K562 (cell line): ENCODE measurements around the gene WDR70. TPM values are rescaled to one million over a fixed set of nuclear protein-coding genes. Genes with fewer than 3 reads are reported as not detected.

Experiments used
- ATAC-seq: fragments of 200-7000 bp; cut with Tn5 transposase; 3 replicates; pipeline ENCODE4 v1.9.1; 2020; ENCODE audit warnings: moderate library complexity
- BruUV-seq: library from RNA; stranded (reverse); fragments of 400-500 nt; replicated peaks from 2 replicates; lab custom pipeline; 2021; lab: Mats Ljungman, UMichigan
- CTCF ChIA-PET: fragments of 300-600 bp; formaldehyde crosslinking; extraction: SDS; loops from one replicate; lab custom pipeline; 2021; ENCODE audit warnings: low intra/inter-chr PET ratio; lab: Yijun Ruan, JAX
- POLR2A ChIA-PET: fragments of 300-600, 350-650 bp; sonication (Branson Sonifier 250); formaldehyde crosslinking; extraction: SDS; loops from one replicate; lab custom pipeline; 2021; ENCODE audit warnings: antibody characterized with exemption, inconsistent platforms; lab: Yijun Ruan, JAX
- DNase-seq, 4 experiments: peaks; one replicate each; pipeline versions ENCODE4 v3.0.0 to v3.0.0-alpha.2; 2011 to 2018; ENCODE audit warnings: low spot score in 3 of 4, mixed read lengths in 3 of 4; ENCODE audit errors: extremely low read depth in 1 of 4
- FAIRE-seq: peaks from 2 replicates; lab custom pipeline; 2011; peaks lifted over from hg19 to GRCh38; lab: Jason Lieb, UNC
- H2AFZ ChIP-seq: 2 replicates; pipeline ENCODE4 v1.6.0; 2011; ENCODE audit warnings: low read depth, low read length, control low read depth, inconsistent platforms
- H3K27ac ChIP-seq: fragments of 200-600 bp; 3 replicates; pipeline ENCODE4 v1.8.0; 2011; ENCODE audit warnings: low read depth, mild to moderate bottlenecking, control low read depth, inconsistent platforms, low read length, moderate library complexity, mixed read lengths; ENCODE audit errors: extremely low read depth
- H3K27me3 ChIP-seq, 2 experiments: fragments of 300-600 bp in 1 of 2; 2 replicates in 1 of 2; 3 replicates in 1 of 2; pipeline versions ENCODE4 v1.6.0 to v1.8.0; 2011; ENCODE audit warnings: inconsistent platforms in 2 of 2, low read length in 2 of 2, mild to moderate bottlenecking in 1 of 2, mixed read lengths in 1 of 2, moderate library complexity in 1 of 2; ENCODE audit not compliant: control insufficient read depth in 2 of 2, insufficient read depth in 2 of 2
- H3K36me3 ChIP-seq: fragments of 300-600 bp; 3 replicates; pipeline ENCODE4 v1.8.0; 2011; ENCODE audit warnings: mild to moderate bottlenecking, low read length, inconsistent platforms; ENCODE audit not compliant: control insufficient read depth, insufficient read depth
- H3K4me1 ChIP-seq, 2 experiments: fragments of 200-600 bp in 1 of 2; replicated peaks in 1 of 2; 2 replicates in 1 of 2; 3 replicates in 1 of 2; pipeline versions ENCODE4 v1.5.1 to v1.8.0; 2011; ENCODE audit warnings: inconsistent platforms in 2 of 2, low read length in 2 of 2, mild to moderate bottlenecking in 1 of 2, mixed read lengths in 1 of 2, moderate library complexity in 1 of 2; ENCODE audit not compliant: control insufficient read depth in 2 of 2, insufficient read depth in 2 of 2
- H3K4me2 ChIP-seq: 2 replicates; pipeline ENCODE4 v1.6.1; 2011; ENCODE audit warnings: low read length, control low read depth, inconsistent platforms, mixed read lengths; ENCODE audit not compliant: insufficient read depth
- H3K4me3 ChIP-seq: fragments of 200-600 bp; sonication (generic), shearing (Covaris generic); 2 replicates; pipeline ENCODE4 v1.5.1; 2016; ENCODE audit warnings: control low read depth, inconsistent platforms
- H3K79me2 ChIP-seq: fragments of 200-600 bp; 3 replicates; pipeline ENCODE4 v1.8.0; 2011; ENCODE audit warnings: low read length, inconsistent platforms; ENCODE audit not compliant: control insufficient read depth, insufficient read depth
- H3K9ac ChIP-seq, 2 experiments: 2 replicates each; pipeline versions ENCODE4 v1.6.0 to v1.6.1; 2011; ENCODE audit warnings: low read depth in 2 of 2, low read length in 2 of 2, control low read depth in 1 of 2, inconsistent platforms in 1 of 2, mild to moderate bottlenecking in 1 of 2, mixed read lengths in 1 of 2; ENCODE audit not compliant: insufficient read depth in 1 of 2
- H3K9me1 ChIP-seq: one replicate; pipeline ENCODE4 v1.6.0; 2011; ENCODE audit warnings: inconsistent platforms, mild to moderate bottlenecking, low read length, moderate library complexity; ENCODE audit not compliant: control insufficient read depth, insufficient read depth
- H3K9me3 ChIP-seq: replicated peaks from 2 replicates; pipeline ENCODE4 v1.5.1; 2011; ENCODE audit warnings: low read depth, low read length, inconsistent platforms; ENCODE audit not compliant: control insufficient read depth, insufficient read depth
- H4K20me1 ChIP-seq: replicated peaks from 2 replicates; pipeline ENCODE4 v1.6.1; 2011; ENCODE audit warnings: low read length, inconsistent platforms, mixed read lengths; ENCODE audit not compliant: control insufficient read depth, insufficient read depth
- BCOR ChIP-seq: fragments of 450-650 bp; IDR thresholded peaks from 2 replicates; pipeline ENCODE4 v1.6.1; 2016
- BRD9 ChIP-seq: fragments of 450-650 bp; IDR thresholded peaks from 2 replicates; pipeline ENCODE4 v1.6.1; 2018; ENCODE audit warnings: low read depth; ENCODE audit not compliant: partially characterized antibody
- CREM ChIP-seq: IDR thresholded peaks from 2 replicates; pipeline ENCODE4 v1.6.1; 2014; ENCODE audit warnings: antibody characterized with exemption, low read depth
- DMBX1 ChIP-seq: fragments of 250-450 bp; sonication (Bioruptor Pico); IDR thresholded peaks from 2 replicates; pipeline ENCODE4 v1.8.0; 2022; ENCODE audit warnings: inconsistent platforms, mild to moderate bottlenecking, moderate library complexity, borderline replicate concordance
- EGR1 ChIP-seq: fragments of 450-650 bp; conservative IDR thresholded peaks from 2 replicates; pipeline ENCODE4 v1.6.1; 2017; ENCODE audit warnings: mild to moderate bottlenecking
- ETV1 ChIP-seq: fragments of 450-650 bp; conservative IDR thresholded peaks from 2 replicates; pipeline ENCODE4 v1.6.1; 2016; ENCODE audit warnings: missing genetic modification characterization, control low read depth, low read depth, missing compliant biosample characterization
- FIP1L1 ChIP-seq: fragments of 200-400 bp; formaldehyde crosslinking; IDR thresholded peaks from 2 replicates; pipeline ENCODE4 v1.6.1; 2018; ENCODE audit warnings: mild to moderate bottlenecking, low read depth, low read length; ENCODE audit not compliant: poor library complexity, severe bottlenecking
- FOXA1 ChIP-seq: fragments of 450-650 bp; IDR thresholded peaks from 2 replicates; pipeline ENCODE4 v1.6.1; 2016; ENCODE audit warnings: mild to moderate bottlenecking, borderline replicate concordance
- HNRNPLL ChIP-seq: fragments of 200-400 bp; formaldehyde crosslinking; IDR thresholded peaks from 2 replicates; pipeline ENCODE4 v1.6.1; 2017; ENCODE audit warnings: low read length, low read depth, mild to moderate bottlenecking; ENCODE audit not compliant: poor library complexity, severe bottlenecking
- MBD2 ChIP-seq: sonication (generic); IDR thresholded peaks from 2 replicates; pipeline ENCODE4 v1.6.1; 2016; ENCODE audit warnings: low read depth, borderline replicate concordance
- MCM5 ChIP-seq: fragments of 450-650 bp; IDR thresholded peaks from 2 replicates; pipeline ENCODE4 v1.6.1; 2016; ENCODE audit warnings: low read depth
- TBP ChIP-seq: optimal IDR thresholded peaks from 2 replicates; pipeline ENCODE3; 2011; ENCODE audit warnings: low read depth, low read length, improper control_type of control experiment
- TEAD1 ChIP-seq, 2 experiments: fragments of 450-650 bp in 1 of 2; sonication (generic) in 1 of 2; formaldehyde crosslinking; IDR thresholded peaks; 2 replicates each; pipeline versions ENCODE4 v1.4.0 to v1.8.0; 2020 to 2022; ENCODE audit warnings: mild to moderate bottlenecking in 2 of 2, missing genetic modification reagents in 1 of 2
- ZNF253 ChIP-seq: fragments of 250-450 bp; sonication (Bioruptor Pico); conservative IDR thresholded peaks from 2 replicates; pipeline ENCODE4 v1.6.1; 2021; ENCODE audit warnings: mild to moderate bottlenecking
- in situ Hi-C: fragments of 300-500 bp; cut with MboI; formaldehyde crosslinking; loops from 4 replicates; pipeline ENCODE4 v1.15.0; 2018; ENCODE audit warnings: inconsistent platforms, mixed read lengths
- intact Hi-C: fragments of 100-400 bp; cut with micrococcal nuclease; formaldehyde crosslinking; loops from 2 replicates; pipeline ENCODE4 v1.14.2; 2022
- polyA plus RNA-seq, 8 experiments: library from polyadenylated mRNA; depleted of rRNA in 4 of 8; stranded (reverse) in 5 of 8; unstranded in 3 of 8; fragments of >200 nt; fragmentation: Nextera tagmentation in 2 of 8; fragmentation: Illumina TruSeq in 1 of 8; extraction: Ambion mirVana in 2 of 8; extraction: Trizol in 1 of 8; gene quantifications; 2 replicates each; pipeline versions ENCODE4 v1.2.1 to v1.2.3, GENCODE V29; 2011 to 2014; ENCODE audit warnings: inconsistent platforms in 1 of 8, missing spikeins in 1 of 8
- total RNA-seq, 7 experiments: library from RNA; depleted of rRNA in 6 of 7; stranded (reverse); fragments of >200 nt in 6 of 7; fragmentation: Illumina TruSeq in 2 of 7; extraction: Trizol in 2 of 7; gene quantifications; 2 replicates each; pipeline versions ENCODE4 v1.2.1 to v1.2.3, GENCODE V29; 2011 to 2021; ENCODE audit warnings: low replicate concordance in 1 of 7
- TF ChIP-seq, protein P1 (sequence below): fragments of 450-650 bp; IDR thresholded peaks from 2 replicates; pipeline ENCODE4 v1.6.1; 2016
- TF ChIP-seq, protein P2 (sequence below): fragments of 250-450 bp; sonication (Bioruptor Pico); IDR thresholded peaks from 2 replicates; pipeline ENCODE4 v1.8.0; 2022; ENCODE audit warnings: moderate library complexity, mild to moderate bottlenecking, inconsistent platforms

Gene WDR70
- total and polyA plus RNA-seq, 9 of the 15 experiments (the other 6 are each of a cell fraction or from before 2014, with no cell fraction given), result 16.8 to 46.6 (median 38.8) TPM

DNA sequence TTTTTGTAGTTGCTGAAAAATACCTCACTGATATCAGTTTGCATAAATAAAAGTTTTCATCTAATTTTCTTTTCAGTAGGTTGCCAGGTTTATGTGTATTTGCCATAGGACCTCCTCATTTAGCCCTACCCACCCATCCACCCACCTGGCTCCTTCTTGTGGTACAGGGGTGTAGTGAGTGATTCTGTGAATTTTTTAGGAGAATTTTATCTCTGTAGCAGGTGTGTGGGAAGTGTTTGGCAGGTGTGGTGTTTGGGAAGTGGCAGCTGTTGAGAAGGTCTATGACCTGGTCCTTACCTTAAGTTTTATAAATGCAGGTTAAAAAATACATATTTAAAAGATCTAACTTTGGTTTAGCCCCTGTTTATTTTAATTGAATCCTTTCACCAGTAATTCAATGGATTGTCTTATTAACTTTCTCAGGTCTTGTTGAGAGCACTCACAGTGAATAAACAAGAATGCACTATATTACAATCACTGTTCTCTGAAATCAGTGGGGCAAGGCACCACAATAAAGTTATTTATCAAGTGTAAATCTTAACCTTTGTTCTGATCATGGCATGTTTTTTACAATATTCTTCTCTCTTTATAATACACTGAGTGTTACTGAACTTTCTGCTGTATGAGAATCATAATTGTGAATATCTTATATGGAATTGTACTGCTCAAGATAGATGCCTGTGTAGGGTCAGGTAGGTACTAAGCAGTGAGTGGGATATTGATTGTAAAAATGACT is 189.1 kb downstream of the WDR70 start:
- Histone ChIP-seq H3K36me3 (no peaks in the 10 kb centered on the region), H3K27ac (no peak overlapping the region), H3K27me3 (no peaks in the 10 kb centered on the region), H3K79me2 (no peaks in the 10 kb centered on the region), H4K20me1 (no peaks in the 10 kb centered on the region), H3K4me1 (no peaks in the 10 kb centered on the region), H3K9me1 (no peaks in the 10 kb centered on the region), H2AFZ (no peak overlapping the region), H3K4me2 (no peak overlapping the region), H3K9ac (no peak overlapping the region), H3K9me3 (no peaks in the 10 kb centered on the region), H3K4me3 (no peak overlapping the region)
- TF ChIP-seq TEAD1 (CRISPR knock-in tag; IDR thresholded peaks at IDR 0.05) (no peak), ETV1 (tag) (no peak)
- DNase-seq, result no peak
- POLR2A ChIA-PET, result interaction anchor here (0.7 kb wide), 1 partner anchor 8 kb away, joined by 3 read pairs; no protein-coding TSS in a partner anchor
- CTCF ChIA-PET, result no interaction called here
- in situ Hi-C loops (no loop called here), intact Hi-C loops (no loop called here)
- BruUV-seq, result no TSS peak
- FAIRE-seq, result no peak
- no peak for ATAC-seq

DNA sequence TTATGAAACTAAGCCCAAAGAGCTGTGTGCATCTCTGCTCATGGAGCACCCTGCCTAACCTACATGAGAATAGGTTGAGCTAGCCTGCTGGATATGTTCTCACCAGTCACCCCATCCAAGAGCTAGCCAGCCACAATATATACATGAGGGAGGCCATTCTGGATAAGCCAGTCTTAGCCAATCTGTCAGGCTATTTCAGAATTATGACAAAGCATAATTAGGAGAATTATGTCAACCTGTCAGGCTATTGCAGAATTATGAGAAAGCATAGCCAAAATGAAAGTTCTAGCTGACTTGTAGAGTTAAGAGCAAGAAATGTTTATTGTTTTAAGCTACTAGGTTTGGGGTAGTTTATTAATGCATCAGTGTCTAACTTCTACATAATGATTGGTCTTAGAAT is 189.8 kb downstream of the WDR70 start:
- FAIRE-seq, result no peak
- H3K4me1 ChIP-seq, result no peaks in the 10 kb centered on the region
- CTCF ChIA-PET, result no interaction called here
- H3K9ac ChIP-seq, result no peak overlapping the region
- no peak for DNase-seq
- H2AFZ ChIP-seq, result no peak overlapping the region
- ATAC-seq, result peak; percentile 41; the same call in 2 of the 3 replicates
- intact Hi-C loops (no loop called here), in situ Hi-C loops (no loop called here)
- H3K9me3 ChIP-seq, result no peaks in the 10 kb centered on the region
- H3K9me1 ChIP-seq, result no peaks in the 10 kb centered on the region
- H3K36me3 ChIP-seq, result no peaks in the 10 kb centered on the region
- H3K27ac ChIP-seq, result no peak overlapping the region
- no peaks in the 10 kb centered on the region for H3K27me3 ChIP-seq
- POLR2A ChIA-PET, result interaction anchor here (0.7 to 1.4 kb wide), 2 partner anchors 9 to 16 kb away, joined by 3 read pairs; no protein-coding TSS in a partner anchor
- no peaks in the 10 kb centered on the region for H3K79me2 ChIP-seq
- H3K4me3 ChIP-seq, result no peak overlapping the region
- no TSS peak for BruUV-seq
- H3K4me2 ChIP-seq, result no peak overlapping the region
- no peaks in the 10 kb centered on the region for H4K20me1 ChIP-seq
- TF ChIP-seq BRD9 (no peak), MBD2 (no peak), DMBX1 (no peak), FIP1L1 (no peak), EGR1 (no peak), ZNF253 (no peak), TBP (no peak), CREM (no peak), MCM5 (no peak), HNRNPLL (no peak), FOXA1 (no peak), BCOR (no peak)
- TF ChIP-seq, protein P1, sequence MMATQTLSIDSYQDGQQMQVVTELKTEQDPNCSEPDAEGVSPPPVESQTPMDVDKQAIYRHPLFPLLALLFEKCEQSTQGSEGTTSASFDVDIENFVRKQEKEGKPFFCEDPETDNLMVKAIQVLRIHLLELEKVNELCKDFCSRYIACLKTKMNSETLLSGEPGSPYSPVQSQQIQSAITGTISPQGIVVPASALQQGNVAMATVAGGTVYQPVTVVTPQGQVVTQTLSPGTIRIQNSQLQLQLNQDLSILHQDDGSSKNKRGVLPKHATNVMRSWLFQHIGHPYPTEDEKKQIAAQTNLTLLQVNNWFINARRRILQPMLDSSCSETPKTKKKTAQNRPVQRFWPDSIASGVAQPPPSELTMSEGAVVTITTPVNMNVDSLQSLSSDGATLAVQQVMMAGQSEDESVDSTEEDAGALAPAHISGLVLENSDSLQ, result peak; percentile 39; the same call in 1 of the 2 replicates
- TF ChIP-seq, protein P2, sequence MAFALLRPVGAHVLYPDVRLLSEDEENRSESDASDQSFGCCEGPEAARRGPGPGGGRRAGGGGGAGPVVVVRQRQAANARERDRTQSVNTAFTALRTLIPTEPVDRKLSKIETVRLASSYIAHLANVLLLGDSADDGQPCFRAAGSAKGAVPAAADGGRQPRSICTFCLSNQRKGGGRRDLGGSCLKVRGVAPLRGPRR (CRISPR knock-in tag), result no peak
